ENCODE measurements around the gene POMT1.

POMT1 gene

GRCh38 chr9:131529597-131530545 is 27.2 kb downstream of the POMT1 start:
- no peaks in the 10 kb centered on the region for H3K9me3 ChIP-seq (ENCODE audit: low read length)
- H3K79me2 ChIP-seq (ENCODE audit: insufficient read depth, low read length), result no peaks in the 10 kb centered on the region
- H3K9ac ChIP-seq (ENCODE audit: low read length), result peak overlapping the region; percentile 90
- peak overlapping the region; percentile 38 for H3K27ac ChIP-seq (ENCODE audit: low read depth, low read length, poor library complexity, severe bottlenecking)
- H2AFZ ChIP-seq (ENCODE audit: low read length), result no peak overlapping the region
- TF ChIP-seq EZH2 (IDR thresholded peaks at IDR 0.05; ENCODE audit: borderline replicate concordance, low read length) (no peak), CTCF (IDR thresholded peaks at IDR 0.05; ENCODE audit: low read length) (no peak)
- H4K20me1 ChIP-seq (ENCODE audit: insufficient read depth, low read length), result no peaks in the 10 kb centered on the region
- peak overlapping the region; percentile 94 for H3K4me2 ChIP-seq (ENCODE audit: low read length)
- H3F3A ChIP-seq (ENCODE audit: insufficient read depth, low read length), result no peaks in the 10 kb centered on the region
- peaks cover 17% of the 10 kb centered on the region for H3K4me1 ChIP-seq (ENCODE audit: insufficient read depth, low read length, severe bottlenecking)
- H3K4me3 ChIP-seq (ENCODE audit: low read depth, low read length, poor library complexity, severe bottlenecking), result peak overlapping the region; percentile 71
- H3K9me2 ChIP-seq (ENCODE audit: low read depth, low read length), result no peaks in the 10 kb centered on the region
- no peaks in the 10 kb centered on the region for H3K27me3 ChIP-seq (ENCODE audit: insufficient read depth, low read length)
- H3K36me3 ChIP-seq (ENCODE audit: insufficient read depth, low read length), result peaks cover 46% of the 10 kb centered on the region; the same call in 1 of the 2 replicates

- H2AFZ ChIP-seq (ENCODE audit: low read length), result no peak overlapping the region
- TF ChIP-seq CTCF (IDR thresholded peaks at IDR 0.05; ENCODE audit: low read length) (no peak), EZH2 (IDR thresholded peaks at IDR 0.05; ENCODE audit: borderline replicate concordance, low read length) (no peak)
- peak overlapping the region; percentile 38 for H3K27ac ChIP-seq (ENCODE audit: low read depth, low read length, poor library complexity, severe bottlenecking)
These were observed 27.8 kb downstream of the POMT1 start for GRCh38 chr9:131530546-131530919.

GRCh38 chr9:131530920-131531832 is 28.5 kb downstream of the POMT1 start, which contains the start of gene UCK1:
Gene UCK1, minus strand, starts transcription at chr9:131531263. Its CDS starts 89 bp downstream, at chr9:131531174.
- no peaks in the 10 kb centered on the region for H4K20me1 ChIP-seq (ENCODE audit: insufficient read depth, low read length)
- no peaks in the 10 kb centered on the region for H3F3A ChIP-seq (ENCODE audit: insufficient read depth, low read length)
- TF ChIP-seq CTCF (IDR thresholded peaks at IDR 0.05; ENCODE audit: low read length) (no peak), EZH2 (IDR thresholded peaks at IDR 0.05; ENCODE audit: borderline replicate concordance, low read length) (no peak)
- H3K4me2 ChIP-seq (ENCODE audit: low read length), result peak within 1 kb of the TSS; percentile 94
- H3K9ac ChIP-seq (ENCODE audit: low read length), result peak within 1 kb of the TSS; percentile 90
- H2AFZ ChIP-seq (ENCODE audit: low read length), result no peak within 1 kb of the TSS
- H3K36me3 ChIP-seq (ENCODE audit: insufficient read depth, low read length), result peaks cover 35% of the 10 kb centered on the region; the same call in 1 of the 2 replicates
- peaks cover 17% of the 10 kb centered on the region for H3K4me1 ChIP-seq (ENCODE audit: insufficient read depth, low read length, severe bottlenecking)
- H3K27ac ChIP-seq (ENCODE audit: low read depth, low read length, poor library complexity, severe bottlenecking), result peak within 1 kb of the TSS; percentile 38
- H3K4me3 ChIP-seq (ENCODE audit: low read depth, low read length, poor library complexity, severe bottlenecking), result peak within 1 kb of the TSS; percentile 71
- H3K27me3 ChIP-seq (ENCODE audit: insufficient read depth, low read length), result 0 out of 2 replicates have a peak, but pooled peaks cover 4% of the 10 kb centered on the region
- H3K79me2 ChIP-seq (ENCODE audit: insufficient read depth, low read length), result no peaks in the 10 kb centered on the region
- no peaks in the 10 kb centered on the region for H3K9me2 ChIP-seq (ENCODE audit: low read depth, low read length)
- H3K9me3 ChIP-seq (ENCODE audit: low read length), result no peaks in the 10 kb centered on the region

More at GRCh38 chr9:131530546-131530919, 27.8 kb downstream of the POMT1 start:
- Histone ChIP-seq H3K4me1 (ENCODE audit: insufficient read depth, low read length, severe bottlenecking) (peaks cover 17% of the 10 kb centered on the region), H3F3A (ENCODE audit: insufficient read depth, low read length) (no peaks in the 10 kb centered on the region), H4K20me1 (ENCODE audit: insufficient read depth, low read length) (no peaks in the 10 kb centered on the region), H3K4me3 (ENCODE audit: low read depth, low read length, poor library complexity, severe bottlenecking) (peak overlapping the region; percentile 71), H3K9ac (ENCODE audit: low read length) (peak overlapping the region; percentile 90), H3K79me2 (ENCODE audit: insufficient read depth, low read length) (no peaks in the 10 kb centered on the region), H3K9me2 (ENCODE audit: low read depth, low read length) (no peaks in the 10 kb centered on the region), H3K4me2 (ENCODE audit: low read length) (peak overlapping the region; percentile 94), H3K27me3 (ENCODE audit: insufficient read depth, low read length) (0 out of 2 replicates have a peak, but pooled peaks cover 2% of the 10 kb centered on the region), H3K9me3 (ENCODE audit: low read length) (no peaks in the 10 kb centered on the region), H3K36me3 (ENCODE audit: insufficient read depth, low read length) (peaks cover 42% of the 10 kb centered on the region; the same call in 1 of the 2 replicates)

Measured in OCI-LY1 (cell line).